Thoracic aorta (tissue), 2 donors: ENCODE measurements around the gene DHX15. TPM values are rescaled to one million over a fixed set of nuclear protein-coding genes. Genes with fewer than 3 reads are reported as not detected.

ENCODE experiments used
- ATAC-seq: fragments of 150-250 bp; one replicate; pipeline ENCODE4 v1.8.0; 2017; ENCODE audit warnings: low read depth; ENCODE audit not compliant: insufficient number of reproducible peaks, low FRiP score
- DNase-seq: peaks from one replicate; pipeline ENCODE4 v3.0.0-alpha.2; 2020; ENCODE audit warnings: low spot score
- H3K27ac ChIP-seq, 2 donors: fragments of 200-600 bp; sonication (generic); 1 replicate in 1 of 2; 2 replicates in 1 of 2; pipeline ENCODE4 v1.5.1; 2016; ENCODE audit warnings: mild to moderate bottlenecking in 2 of 2, moderate library complexity in 2 of 2
- H3K27me3 ChIP-seq: fragments of 200-600 bp; sonication (generic); replicated peaks from 2 replicates; pipeline ENCODE4 v1.6.0; 2016; ENCODE audit warnings: mild to moderate bottlenecking; ENCODE audit not compliant: insufficient read depth
- H3K36me3 ChIP-seq: fragments of 200-600 bp; sonication (generic); one replicate; pipeline ENCODE4 v1.5.1; 2016
- H3K4me1 ChIP-seq, 2 donors: fragments of 200-600 bp; sonication (generic); 1 replicate in 1 of 2; 2 replicates in 1 of 2; pipeline versions ENCODE4 v1.5.1 to v1.6.0; 2016; ENCODE audit warnings: low read depth in 2 of 2, mild to moderate bottlenecking in 1 of 2; ENCODE audit not compliant: control insufficient read depth in 1 of 2
- H3K4me3 ChIP-seq: fragments of 200-600 bp; sonication (generic); 2 replicates; pipeline ENCODE4 v1.5.1; 2016; ENCODE audit warnings: mild to moderate bottlenecking
- H3K9me3 ChIP-seq: fragments of 200-600 bp; sonication (generic); 2 replicates; pipeline ENCODE4 v1.5.1; 2016
- total RNA-seq, 2 donors: library from RNA; depleted of rRNA; stranded (reverse); fragments of >200 nt; gene quantifications; one replicate each; pipeline versions ENCODE4 v1.1.0 to v1.2.3, GENCODE V29; 2016
- TF ChIP-seq, protein P1 (sequence below): fragments of 200-600 bp; sonication (generic); IDR thresholded peaks from one replicate; pipeline ENCODE4 v1.5.1; 2019; ENCODE audit warnings: antibody characterized with exemption

The DHX15 gene
- total RNA-seq, 2 donors from 2014 or later: 101 to 171 TPM

DNA sequence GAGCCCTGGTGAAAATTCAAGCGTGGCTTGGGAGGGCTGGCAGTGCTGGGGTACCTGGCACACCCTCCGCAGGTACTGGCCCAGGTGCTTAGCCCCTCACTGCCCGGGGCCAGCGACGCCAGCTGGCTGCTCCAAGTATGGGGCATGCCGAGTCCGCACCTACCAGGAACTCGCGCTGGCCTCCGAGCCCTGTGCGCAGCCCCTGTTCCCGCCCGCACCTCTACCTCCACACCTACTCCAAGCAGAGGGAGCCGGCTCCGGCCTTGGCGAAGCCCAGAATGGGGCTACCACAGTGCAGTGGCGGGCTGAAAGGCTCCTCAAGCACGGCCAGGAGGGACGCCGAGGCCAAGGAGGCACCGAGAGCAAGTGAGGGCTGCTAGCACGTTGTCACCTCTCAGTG is 14.9 kb upstream of the DHX15 start:
- no peaks in the 10 kb centered on the region for H3K4me1 ChIP-seq
- H3K27me3 ChIP-seq: no peaks in the 10 kb centered on the region
- H3K27ac ChIP-seq: no peak overlapping the region
- no peak for ATAC-seq
- peaks cover 3% of the 10 kb centered on the region for H3K9me3 ChIP-seq
- TF ChIP-seq, protein P1, sequence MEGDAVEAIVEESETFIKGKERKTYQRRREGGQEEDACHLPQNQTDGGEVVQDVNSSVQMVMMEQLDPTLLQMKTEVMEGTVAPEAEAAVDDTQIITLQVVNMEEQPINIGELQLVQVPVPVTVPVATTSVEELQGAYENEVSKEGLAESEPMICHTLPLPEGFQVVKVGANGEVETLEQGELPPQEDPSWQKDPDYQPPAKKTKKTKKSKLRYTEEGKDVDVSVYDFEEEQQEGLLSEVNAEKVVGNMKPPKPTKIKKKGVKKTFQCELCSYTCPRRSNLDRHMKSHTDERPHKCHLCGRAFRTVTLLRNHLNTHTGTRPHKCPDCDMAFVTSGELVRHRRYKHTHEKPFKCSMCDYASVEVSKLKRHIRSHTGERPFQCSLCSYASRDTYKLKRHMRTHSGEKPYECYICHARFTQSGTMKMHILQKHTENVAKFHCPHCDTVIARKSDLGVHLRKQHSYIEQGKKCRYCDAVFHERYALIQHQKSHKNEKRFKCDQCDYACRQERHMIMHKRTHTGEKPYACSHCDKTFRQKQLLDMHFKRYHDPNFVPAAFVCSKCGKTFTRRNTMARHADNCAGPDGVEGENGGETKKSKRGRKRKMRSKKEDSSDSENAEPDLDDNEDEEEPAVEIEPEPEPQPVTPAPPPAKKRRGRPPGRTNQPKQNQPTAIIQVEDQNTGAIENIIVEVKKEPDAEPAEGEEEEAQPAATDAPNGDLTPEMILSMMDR: no peak
- no peak overlapping the region for H3K4me3 ChIP-seq
- no peak for DNase-seq
- no peaks in the 10 kb centered on the region for H3K36me3 ChIP-seq

DNA sequence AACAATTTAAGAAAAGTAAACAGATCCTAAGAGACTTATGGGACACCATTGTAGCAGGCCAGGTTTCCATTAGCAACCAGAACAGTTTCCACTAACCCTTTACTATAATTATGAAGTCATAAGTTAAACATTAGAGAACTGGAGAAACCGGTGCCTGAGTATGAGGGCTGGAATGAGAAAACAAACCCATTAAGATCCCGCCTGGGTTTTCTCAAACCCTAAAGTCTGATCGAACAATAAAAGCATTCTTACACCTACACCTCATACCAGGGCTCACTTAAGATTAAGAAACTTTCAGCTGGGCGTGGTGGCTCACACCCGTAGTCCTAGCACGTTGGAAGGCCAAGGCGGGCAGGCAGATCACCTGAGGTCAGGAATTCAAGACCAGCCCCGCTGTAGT is 13.7 kb upstream of the DHX15 start:
- Histone ChIP-seq H3K27ac (no peak overlapping the region), H3K9me3 (peaks cover 3% of the 10 kb centered on the region), H3K36me3 (no peaks in the 10 kb centered on the region), H3K27me3 (no peaks in the 10 kb centered on the region), H3K4me1 (no peaks in the 10 kb centered on the region), H3K4me3 (no peak overlapping the region)
- ATAC-seq (no peak), DNase-seq (no peak)
- TF ChIP-seq, protein P1: no peak

DNA sequence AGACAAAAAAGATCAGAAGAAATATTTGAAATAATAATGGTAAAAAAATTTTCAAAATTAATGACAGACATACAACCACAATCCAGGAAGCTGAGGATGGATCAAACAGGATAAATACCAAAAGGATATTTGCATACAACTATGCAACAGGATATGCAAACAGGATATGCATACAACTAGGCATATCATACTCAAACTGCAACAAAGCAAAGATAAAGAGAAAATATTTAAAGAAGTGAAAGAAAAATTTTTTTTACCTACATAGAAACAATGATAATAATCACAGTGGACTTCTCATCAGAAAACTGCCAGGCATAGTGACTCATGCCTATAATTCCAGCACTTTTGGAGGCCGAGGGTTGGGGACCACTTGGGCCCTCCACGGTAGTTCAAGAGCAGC is 11.3 kb upstream of the DHX15 start:
- H3K27ac ChIP-seq: no peak overlapping the region
- H3K4me3 ChIP-seq: no peak overlapping the region
- no peaks in the 10 kb centered on the region for H3K36me3 ChIP-seq
- peaks cover 3% of the 10 kb centered on the region for H3K9me3 ChIP-seq
- no peaks in the 10 kb centered on the region for H3K27me3 ChIP-seq
- H3K4me1 ChIP-seq: no peaks in the 10 kb centered on the region
- no peak for ATAC-seq
- TF ChIP-seq, protein P1: no peak
- no peak for DNase-seq

DNA sequence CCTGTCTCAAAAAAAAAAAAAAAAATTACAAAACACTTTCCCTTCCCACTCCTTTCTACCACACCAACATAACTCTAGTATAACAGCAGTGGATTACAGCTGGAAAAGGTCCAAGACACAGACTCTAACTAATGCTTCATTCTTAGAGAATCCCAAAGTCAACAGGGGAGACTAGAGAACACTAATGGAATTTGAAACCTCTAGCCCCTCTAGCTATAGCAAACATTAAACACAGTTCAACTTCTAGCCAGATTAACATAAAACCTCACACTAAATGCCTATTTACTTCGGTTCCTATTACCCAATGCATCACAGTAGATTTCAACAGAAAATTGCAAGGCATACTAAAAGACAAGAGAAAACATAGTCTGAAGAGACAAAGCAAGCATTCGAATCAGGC is 10.5 kb upstream of the DHX15 start:
- Histone ChIP-seq H3K9me3 (peaks cover 3% of the 10 kb centered on the region), H3K36me3 (no peaks in the 10 kb centered on the region), H3K27ac (no peak overlapping the region), H3K27me3 (no peaks in the 10 kb centered on the region), H3K4me1 (no peaks in the 10 kb centered on the region), H3K4me3 (no peak overlapping the region)
- no peak for DNase-seq
- TF ChIP-seq, protein P1: no peak
- ATAC-seq: no peak

DNA sequence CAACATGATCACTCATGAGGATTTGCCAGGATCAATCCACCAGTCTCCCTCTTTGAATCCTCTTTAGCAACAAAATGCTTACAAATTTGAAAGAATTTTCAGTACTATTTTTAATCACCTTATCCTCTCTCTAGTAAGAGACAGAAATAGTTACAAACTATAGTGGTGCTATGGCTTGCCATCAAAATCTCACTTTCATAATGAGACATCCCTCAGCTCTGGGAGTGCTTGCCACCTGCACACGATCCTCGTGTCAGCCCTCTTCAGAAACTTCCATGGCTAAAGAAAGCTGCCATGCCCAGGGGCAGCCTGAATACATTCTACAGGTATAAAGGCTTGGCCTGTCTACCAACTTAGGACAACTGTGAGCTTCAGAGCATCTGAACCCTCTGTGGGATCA is 5.1 kb upstream of the DHX15 start:
- peaks cover 0 to 5% of the 10 kb centered on the region in 2 donors for H3K4me1 ChIP-seq
- H3K27ac ChIP-seq: no peak overlapping the region
- H3K4me3 ChIP-seq: no peak overlapping the region
- TF ChIP-seq, protein P1: no peak
- no peaks in the 10 kb centered on the region for H3K27me3 ChIP-seq
- ATAC-seq: no peak
- H3K36me3 ChIP-seq: no peaks in the 10 kb centered on the region
- DNase-seq: no peak
- no peaks in the 10 kb centered on the region for H3K9me3 ChIP-seq
